GM18502 (cell line): ENCODE data around the gene FAM151B.
"Not testable (repeated sequence)": the region's sequence is repeated elsewhere in the genome, so short reads cannot be mapped to it uniquely, and the experiment has no call there.

ENCODE experiments used
- ATAC-seq: cut with Tn5 transposase; IDR thresholded peaks from one replicate; pipeline ENCODE4 v1.9.1; 2021; ENCODE audit warnings: mild to moderate bottlenecking; ENCODE audit not compliant: unreplicated experiment, poor library complexity

FAM151B gene

DNA sequence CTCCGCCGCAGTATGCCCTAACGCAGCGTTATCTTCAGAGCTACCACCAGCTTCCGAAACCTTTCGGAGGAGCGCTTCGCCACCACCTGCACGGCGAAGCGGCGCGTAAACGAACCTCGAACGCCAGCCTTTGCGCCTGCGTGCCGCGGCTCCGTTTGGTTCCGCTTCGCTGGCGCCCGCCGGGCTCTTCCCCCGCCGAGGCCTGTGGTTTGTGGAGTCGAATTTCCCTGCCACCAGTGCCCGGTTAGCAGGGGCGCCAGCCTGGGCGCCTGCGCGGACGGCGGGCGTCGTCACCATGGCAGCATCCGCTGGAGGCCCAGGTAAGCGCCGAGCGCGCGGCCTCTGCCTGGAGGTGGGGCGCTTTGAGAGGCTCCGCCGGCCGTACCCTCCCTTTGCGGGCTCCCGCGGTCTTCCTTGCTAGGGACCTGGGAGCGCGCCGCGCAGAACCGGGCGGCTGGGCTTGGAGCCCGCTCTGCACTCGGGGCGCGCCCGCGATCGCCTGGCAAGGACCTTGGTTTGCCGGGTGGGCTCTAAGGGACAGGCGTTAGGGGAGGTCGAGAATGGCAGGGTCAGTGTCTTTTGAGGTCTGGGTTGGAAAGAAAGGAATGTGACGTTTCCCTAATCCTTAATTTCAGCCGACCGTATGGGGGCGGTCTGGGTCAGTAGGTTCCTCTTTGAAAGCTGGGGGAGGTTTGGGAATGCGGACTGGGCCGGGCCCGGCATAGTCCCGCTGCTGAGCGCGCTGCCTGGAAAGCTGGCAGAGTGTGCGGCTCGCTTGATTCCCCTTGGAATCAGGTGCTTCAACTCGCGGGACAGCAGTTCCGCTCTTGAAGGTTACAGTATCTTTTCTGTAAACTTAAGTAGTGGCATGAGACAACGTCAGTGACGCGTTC, at the start of gene FAM151B:
TSS of gene FAM151B (plus strand) at position 272 of the 893 bp plus-strand sequence. CDS start at position 296, 24 bp downstream.
- peak; percentile 95 for ATAC-seq

GRCh38 chr5:80438739-80439138, 49.2 kb upstream of the FAM151B start:
- no peak for ATAC-seq

- no peak for ATAC-seq
Observed at GRCh38 chr5:80439213-80439612, 48.7 kb upstream of the FAM151B start.

DNA sequence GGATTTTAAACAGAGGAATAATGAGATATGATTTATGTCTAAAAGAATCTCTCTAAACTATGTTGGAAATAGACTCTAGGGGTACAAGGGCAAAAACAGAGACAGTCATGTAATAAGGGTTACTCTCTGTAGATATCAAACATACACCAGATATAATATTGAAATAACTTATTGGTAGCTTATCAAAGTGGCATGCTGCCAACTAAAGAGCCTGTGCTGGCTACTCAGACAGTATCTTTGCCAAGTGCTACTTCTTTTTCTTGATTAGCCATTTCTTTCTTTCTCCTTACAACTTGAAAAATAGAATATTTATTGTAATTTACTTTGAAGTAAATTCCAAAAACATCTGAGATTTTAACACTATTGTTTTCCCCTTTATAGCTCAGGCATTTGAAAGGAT, 45.2 kb upstream of the FAM151B start:
- no peak for ATAC-seq

GRCh38 chr5:80453366-80453765, 34.5 kb upstream of the FAM151B start:
- ATAC-seq, result no peak

- ATAC-seq, result no peak
Observed at GRCh38 chr5:80463269-80463668, 24.6 kb upstream of the FAM151B start.

GRCh38 chr5:80466669-80467485, 21.0 kb upstream of the FAM151B start:
- no peak for ATAC-seq

GRCh38 chr5:80468131-80468530, 19.8 kb upstream of the FAM151B start:
- no peak for ATAC-seq

GRCh38 chr5:80470631-80471030, 17.3 kb upstream of the FAM151B start:
- ATAC-seq, result not testable (repeated sequence)

DNA sequence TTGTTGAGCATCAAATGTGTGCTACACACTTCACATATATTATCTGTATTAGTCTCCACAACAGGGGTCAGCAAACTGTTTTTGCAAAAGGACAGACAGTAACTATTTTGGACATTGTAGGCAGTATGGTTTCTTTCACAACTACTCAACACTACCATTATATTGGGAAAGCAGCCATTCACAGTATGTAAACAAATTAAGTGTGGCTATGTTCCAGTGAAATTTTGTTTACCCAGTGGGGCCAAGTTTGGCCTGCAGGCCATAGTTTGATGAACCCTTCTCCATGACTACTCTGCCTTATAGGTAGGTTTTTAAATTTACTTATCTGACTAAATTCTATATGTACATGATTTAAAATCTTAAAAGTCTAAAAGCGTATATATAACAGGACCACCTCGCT, 13.0 kb upstream of the FAM151B start:
- no peak for ATAC-seq

GRCh38 chr5:80479713-80480112, 8.2 kb upstream of the FAM151B start:
- no peak for ATAC-seq

- ATAC-seq, result no peak
Observed at GRCh38 chr5:80480354-80480753, 7.5 kb upstream of the FAM151B start.

- peak; percentile 58 for ATAC-seq
Observed at GRCh38 chr5:80481019-80481893, 6.6 kb upstream of the FAM151B start.

DNA sequence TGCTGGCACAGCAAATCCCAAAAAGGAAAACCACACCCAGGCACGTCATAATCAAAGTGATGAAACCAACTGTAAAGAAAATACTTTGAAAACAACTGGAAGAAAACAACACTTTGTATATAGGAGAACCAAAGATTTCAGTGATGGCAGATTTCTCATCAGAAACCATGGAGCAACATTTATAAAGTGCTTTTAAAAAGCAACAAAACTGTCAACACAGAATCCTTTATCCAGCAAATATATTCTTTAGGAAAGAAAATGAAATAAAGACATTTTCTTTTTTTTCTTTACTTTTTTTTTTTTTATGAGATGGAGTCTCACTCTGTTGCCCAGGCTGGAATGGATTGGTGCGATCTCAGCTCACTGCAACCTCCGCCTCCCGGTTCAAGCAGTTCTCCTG, 5.3 kb upstream of the FAM151B start:
- no peak for ATAC-seq

DNA sequence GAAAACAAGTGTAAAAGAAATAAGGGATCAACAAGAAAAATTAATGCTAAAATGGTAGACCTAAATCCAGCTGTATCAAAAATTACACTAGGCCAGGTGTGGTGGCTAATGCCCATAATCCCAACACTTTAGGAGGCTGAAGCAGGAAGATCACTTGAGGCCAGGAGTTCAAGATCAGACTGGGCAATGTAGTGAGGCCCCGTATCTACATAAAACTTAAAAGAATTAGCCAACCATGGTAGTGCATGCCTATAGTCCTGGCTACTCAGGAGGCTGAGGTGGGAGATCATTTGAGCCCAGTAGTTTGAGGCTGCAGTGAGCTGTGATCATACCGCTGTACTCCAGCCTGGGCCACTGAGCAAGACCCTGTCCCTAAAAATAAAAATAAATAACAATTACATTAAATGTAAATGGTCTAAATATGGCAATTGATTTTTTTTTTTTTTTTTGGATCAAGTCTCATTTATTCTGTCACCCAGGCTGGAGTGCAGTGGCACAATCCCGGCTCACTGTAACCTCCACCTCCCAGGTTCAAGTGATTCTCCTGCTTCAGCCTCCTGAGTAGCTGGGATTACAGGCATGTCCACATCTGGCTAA, 4.2 kb upstream of the FAM151B start:
- ATAC-seq, result no peak

DNA sequence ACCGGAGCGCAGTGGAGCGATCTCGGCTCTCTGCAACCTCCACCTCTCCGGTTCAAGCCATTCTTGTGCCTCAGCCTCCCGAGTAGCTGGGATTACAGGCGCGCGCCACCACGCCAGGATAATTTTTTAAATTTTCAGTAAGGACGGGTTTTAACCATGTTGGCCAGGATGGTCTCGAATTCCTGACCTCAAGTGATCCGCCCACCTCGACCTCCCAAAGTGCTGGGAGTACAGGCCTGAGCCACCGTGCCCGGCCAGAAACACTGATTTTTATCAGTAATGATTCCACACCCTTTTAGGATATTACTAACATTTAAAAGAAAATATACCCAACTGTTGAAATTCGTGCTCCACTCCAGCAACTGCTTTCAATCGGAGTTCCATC, 464 bp upstream of the FAM151B start:
- no peak for ATAC-seq

DNA sequence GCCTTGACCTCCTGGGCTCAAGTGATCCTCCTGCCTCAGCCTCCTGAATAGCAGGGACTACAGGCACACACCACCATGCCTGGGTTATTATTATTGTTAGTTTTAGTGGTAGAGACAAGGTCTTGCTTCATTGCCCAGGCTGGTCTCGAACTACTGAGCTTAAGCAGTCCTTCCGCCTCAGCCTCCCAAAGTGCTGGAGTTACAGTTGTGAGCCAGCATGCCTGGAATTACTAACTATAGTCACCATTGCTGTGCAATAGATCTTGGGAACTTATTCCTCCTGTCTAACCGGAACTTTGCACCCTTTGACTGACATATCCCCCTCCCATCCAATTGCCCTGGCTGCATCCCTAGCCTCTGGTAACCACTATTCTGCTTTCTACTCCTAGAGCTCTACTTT, 3.4 kb downstream of the FAM151B start:
- ATAC-seq, result no peak

- ATAC-seq, result no peak
Observed at GRCh38 chr5:80492741-80493140, 4.8 kb downstream of the FAM151B start.

DNA sequence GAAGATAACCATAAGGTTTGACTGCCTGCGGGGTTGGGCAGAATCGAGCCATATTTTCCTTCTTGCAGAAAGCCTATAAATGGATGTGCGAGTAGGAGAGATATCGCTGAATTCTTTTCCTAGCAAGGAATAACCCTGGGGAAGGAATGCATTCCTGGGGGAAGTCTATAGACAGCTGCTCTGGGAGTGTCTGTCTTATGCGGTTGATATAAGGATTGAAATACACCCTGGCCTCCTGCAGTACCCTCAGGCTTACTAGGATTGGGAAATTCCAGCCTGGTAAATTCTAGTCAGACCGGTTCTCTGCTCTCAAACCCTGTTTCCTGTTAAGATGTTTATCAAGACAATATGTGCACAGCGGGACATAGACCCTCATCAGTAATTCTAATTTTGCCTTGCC, 5.5 kb downstream of the FAM151B start:
- not testable (repeated sequence) for ATAC-seq

- no peak for ATAC-seq
Observed at GRCh38 chr5:80495891-80496290, 8.0 kb downstream of the FAM151B start.
